SJSA1 (cell line): Measurements from ENCODE around the gene LOXL4. TPM values are rescaled to one million over a fixed set of nuclear protein-coding genes. Genes with fewer than 3 reads are reported as not detected.

Experiments used
- DNase-seq, 2 experiments: peaks; one replicate each; pipeline ENCODE4 v3.0.0-alpha.2; 2015 to 2020; ENCODE audit warnings: low spot score in 2 of 2, low read depth in 1 of 2
- H3K27ac ChIP-seq: fragments of 250-450 bp; sonication (Bioruptor Pico); 2 replicates; pipeline ENCODE4 v1.5.1; 2020; ENCODE audit warnings: mild to moderate bottlenecking, moderate library complexity
- H3K27me3 ChIP-seq: fragments of 250-450 bp; sonication (Bioruptor Pico); replicated peaks from 2 replicates; pipeline ENCODE4 v1.5.1; 2020; ENCODE audit warnings: mild to moderate bottlenecking, moderate library complexity
- H3K36me3 ChIP-seq: fragments of 250-450 bp; sonication (Bioruptor Pico); 2 replicates; pipeline ENCODE4 v1.5.1; 2020; ENCODE audit warnings: mild to moderate bottlenecking
- H3K4me1 ChIP-seq: fragments of 250-450 bp; sonication (Bioruptor Pico); replicated peaks from 2 replicates; pipeline ENCODE4 v1.6.1; 2021; ENCODE audit warnings: mild to moderate bottlenecking
- H3K4me3 ChIP-seq: fragments of 250-450 bp; sonication (Bioruptor Pico); 2 replicates; pipeline ENCODE4 v1.5.1; 2020; ENCODE audit warnings: mild to moderate bottlenecking
- H3K9me3 ChIP-seq: fragments of 250-450 bp; sonication (Bioruptor Pico); replicated peaks from 2 replicates; pipeline ENCODE4 v1.5.1; 2020; ENCODE audit warnings: mild to moderate bottlenecking
- total RNA-seq: library from RNA; depleted of rRNA; stranded (reverse); fragments of >200 nt; shearing (Covaris generic); gene quantifications from 2 replicates; pipeline ENCODE4 v1.2.3, GENCODE V29; 2014; rRNA removed

The LOXL4 gene
- 0.55 TPM in 1 of 2 replicates, not detected in the other for total RNA-seq

DNA sequence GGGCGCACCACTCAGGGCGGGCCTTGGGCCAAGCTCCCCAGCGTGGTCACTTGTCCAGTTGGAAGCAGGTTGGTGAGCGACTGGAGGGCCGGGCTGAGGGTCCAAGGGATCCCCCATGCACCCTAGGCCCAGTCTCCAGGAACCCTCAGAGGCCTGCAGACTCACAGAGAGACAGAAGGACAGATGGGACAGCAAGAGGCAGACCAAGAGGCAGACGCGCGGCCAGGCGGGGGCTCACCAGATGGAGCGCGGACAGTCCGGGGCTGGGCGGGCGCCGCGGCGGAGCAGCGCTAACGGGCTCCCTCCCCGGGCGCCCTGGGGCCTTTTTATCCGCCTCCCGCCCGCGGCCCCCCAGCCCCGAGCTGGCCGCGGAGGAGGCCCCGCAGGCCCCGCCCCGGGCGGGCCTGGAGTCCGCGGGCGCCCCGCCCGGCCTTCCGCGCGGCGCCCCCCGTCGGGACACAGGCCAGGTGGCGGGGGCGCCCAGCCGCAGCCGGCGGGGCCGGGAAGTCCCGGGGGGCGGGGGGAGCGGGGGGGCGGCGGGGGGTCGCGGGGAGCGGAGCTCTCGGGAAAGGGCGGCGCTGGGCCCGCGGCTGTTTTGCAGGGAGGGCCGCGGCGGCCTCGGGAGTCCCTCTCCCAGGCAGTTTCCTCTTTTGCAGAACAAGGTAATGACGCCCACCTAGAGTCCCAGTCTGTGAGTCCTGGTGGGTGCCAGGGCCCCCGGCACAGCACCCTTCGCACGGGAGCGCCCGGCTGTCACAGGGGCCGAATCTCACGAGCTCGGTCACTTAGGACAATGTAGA, at the start of gene LOXL4:
LOXL4 (minus strand) TSS at position 301 of the 800 bp plus-strand sequence. CDS start 5,175 bp downstream, outside the sequence.
- Histone ChIP-seq H3K9me3 (no peaks in the 10 kb centered on the region), H3K4me3 (peak within 1 kb of the TSS; percentile 25), H3K36me3 (no peaks in the 10 kb centered on the region), H3K27ac (peak within 1 kb of the TSS; percentile 67), H3K27me3 (no peaks in the 10 kb centered on the region), H3K4me1 (peaks cover 23% of the 10 kb centered on the region)
- DNase-seq, result no peak

DNA sequence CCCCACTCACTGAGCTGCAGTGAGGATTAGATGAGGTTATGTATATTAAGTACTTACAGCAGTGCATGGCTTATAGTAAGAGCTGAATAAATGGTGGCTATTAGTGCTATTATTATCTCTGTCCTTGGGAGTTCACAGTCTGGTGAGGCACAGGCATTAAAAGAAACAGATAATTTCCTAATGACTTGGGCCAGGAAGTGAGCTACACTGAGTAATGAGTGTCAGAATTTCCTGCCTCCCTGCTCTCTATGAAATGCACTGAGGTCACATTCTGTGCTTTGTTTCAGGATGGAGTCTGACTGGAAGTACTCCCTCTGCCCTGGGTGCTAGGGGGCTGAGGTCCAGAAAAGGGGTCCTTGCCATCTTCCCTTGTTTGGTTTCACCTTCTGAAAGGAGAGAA, 48.7 kb upstream of the LOXL4 start:
- Histone ChIP-seq H3K27me3 (no peaks in the 10 kb centered on the region), H3K4me1 (peaks cover 9% of the 10 kb centered on the region), H3K4me3 (no peak overlapping the region), H3K27ac (no peak overlapping the region), H3K36me3 (no peaks in the 10 kb centered on the region), H3K9me3 (no peaks in the 10 kb centered on the region)
- peak in 1 of 2 experiments; percentile 11 for DNase-seq

GRCh38 chr10:98316170-98316569, 48.2 kb upstream of the LOXL4 start:
- Histone ChIP-seq H3K4me1 (peaks cover 9% of the 10 kb centered on the region), H3K27ac (no peak overlapping the region)
- DNase-seq, result no peak

DNA sequence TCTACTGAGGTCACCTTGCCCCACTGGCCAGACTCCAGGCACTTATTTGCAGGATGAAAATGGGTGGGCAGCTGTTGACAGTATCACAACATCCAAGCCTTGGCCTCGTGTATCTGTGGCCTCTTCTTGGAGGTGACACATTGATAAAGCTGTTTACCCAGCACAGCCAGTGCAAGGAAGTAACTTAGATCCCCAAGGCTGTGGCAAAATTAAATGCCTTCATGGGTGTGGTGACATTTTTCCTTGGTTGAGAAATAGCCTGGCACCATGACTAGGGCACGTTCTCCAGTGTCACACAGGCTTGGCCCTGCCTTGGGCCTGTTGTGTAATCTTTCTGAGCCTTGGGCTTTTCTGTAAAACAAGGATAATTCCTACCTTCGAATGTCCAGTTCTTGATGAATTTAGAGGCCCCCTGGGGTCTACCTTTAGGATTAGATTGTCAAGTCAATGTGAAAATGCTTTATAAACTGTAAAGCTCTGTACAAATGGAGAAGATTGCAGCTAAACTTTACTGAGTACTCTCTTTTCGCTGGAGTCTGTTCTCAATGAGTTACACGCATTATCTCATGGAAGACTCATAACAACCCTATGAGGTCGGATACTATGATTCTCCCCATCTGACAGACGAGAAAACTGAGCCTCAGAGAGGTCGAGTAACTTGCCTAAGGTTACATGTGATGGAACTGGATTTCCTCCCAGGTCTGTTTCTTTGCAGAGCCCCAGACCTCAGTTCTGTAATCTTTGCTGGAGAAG, 46.7 kb upstream of the LOXL4 start:
- no peak for DNase-seq
- Histone ChIP-seq H3K36me3 (no peaks in the 10 kb centered on the region), H3K27ac (no peak overlapping the region), H3K27me3 (no peaks in the 10 kb centered on the region), H3K9me3 (no peaks in the 10 kb centered on the region), H3K4me3 (no peak overlapping the region), H3K4me1 (peaks cover 9% of the 10 kb centered on the region)

More at GRCh38 chr10:98316170-98316569, 48.2 kb upstream of the LOXL4 start:
- Histone ChIP-seq H3K27me3 (no peaks in the 10 kb centered on the region), H3K9me3 (no peaks in the 10 kb centered on the region), H3K36me3 (no peaks in the 10 kb centered on the region), H3K4me3 (no peak overlapping the region)

DNA sequence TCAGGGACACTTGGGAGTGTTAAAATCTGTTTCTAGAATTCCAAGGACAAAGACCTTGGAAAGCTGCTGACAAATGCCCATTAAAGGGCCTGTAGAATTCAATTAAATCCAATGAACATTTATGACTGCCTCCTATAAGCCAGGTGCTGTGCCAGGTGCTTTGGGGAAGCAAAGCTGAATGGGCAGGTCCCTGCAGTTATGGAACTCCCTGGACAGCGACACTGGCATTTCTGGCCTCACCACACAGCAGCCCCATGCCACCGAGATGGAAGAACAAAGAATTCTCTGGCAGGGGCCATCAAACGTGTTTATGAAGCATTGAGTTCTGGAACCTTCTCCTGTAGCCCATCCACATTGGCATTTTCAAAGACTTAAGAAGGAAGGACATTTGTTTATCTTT, 45.6 kb upstream of the LOXL4 start:
- Histone ChIP-seq H3K36me3 (no peaks in the 10 kb centered on the region), H3K27me3 (no peaks in the 10 kb centered on the region), H3K4me1 (peaks cover 12% of the 10 kb centered on the region), H3K4me3 (no peak overlapping the region), H3K9me3 (no peaks in the 10 kb centered on the region), H3K27ac (no peak overlapping the region)
- no peak for DNase-seq

DNA sequence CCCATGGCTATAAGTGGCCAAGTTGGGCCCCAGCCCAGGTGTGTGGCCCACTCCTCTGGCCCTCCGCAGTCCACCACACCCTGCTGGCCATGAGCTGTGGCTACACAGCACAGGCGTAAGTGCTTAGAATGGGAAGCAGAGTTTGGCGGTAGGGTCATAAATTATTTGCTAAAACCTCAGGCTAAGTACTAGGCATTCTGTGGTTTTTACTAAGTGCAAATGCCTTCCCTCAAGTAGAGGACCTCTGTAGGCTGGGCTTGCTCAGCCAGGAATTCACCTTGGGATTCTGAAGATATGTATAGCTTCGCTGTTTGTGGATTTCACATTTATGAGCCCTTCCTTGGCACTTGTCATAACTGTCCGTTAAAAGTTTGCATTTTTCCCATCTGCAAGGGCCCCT, 44.8 kb upstream of the LOXL4 start:
- Histone ChIP-seq H3K4me3 (no peak overlapping the region), H3K27ac (no peak overlapping the region), H3K9me3 (no peaks in the 10 kb centered on the region), H3K27me3 (no peaks in the 10 kb centered on the region), H3K4me1 (peaks cover 12% of the 10 kb centered on the region), H3K36me3 (no peaks in the 10 kb centered on the region)
- DNase-seq, result no peak

DNA sequence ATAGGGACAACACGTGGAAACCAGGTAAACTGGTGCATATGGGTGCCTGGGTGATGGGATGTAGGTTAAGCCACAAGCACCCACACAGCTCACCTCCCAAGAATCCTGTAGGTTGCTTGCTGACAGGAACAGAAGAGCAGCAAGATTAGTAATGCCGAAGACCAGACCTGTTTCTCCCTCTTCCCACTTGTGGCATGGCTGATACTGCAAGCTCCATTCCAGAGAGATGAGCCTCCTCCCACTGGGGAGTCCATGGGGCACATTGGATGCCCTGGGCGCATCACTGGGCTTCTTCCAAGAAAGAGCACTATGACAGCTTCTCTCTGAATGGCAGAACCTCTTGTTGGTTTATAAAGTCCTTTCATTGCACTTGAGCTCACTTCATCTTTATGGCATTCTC, 44.4 kb upstream of the LOXL4 start:
- H3K27ac ChIP-seq, result no peak overlapping the region
- no peak overlapping the region for H3K4me3 ChIP-seq
- no peaks in the 10 kb centered on the region for H3K27me3 ChIP-seq
- H3K9me3 ChIP-seq, result no peaks in the 10 kb centered on the region
- no peak for DNase-seq
- H3K4me1 ChIP-seq, result peaks cover 12% of the 10 kb centered on the region
- H3K36me3 ChIP-seq, result no peaks in the 10 kb centered on the region

DNA sequence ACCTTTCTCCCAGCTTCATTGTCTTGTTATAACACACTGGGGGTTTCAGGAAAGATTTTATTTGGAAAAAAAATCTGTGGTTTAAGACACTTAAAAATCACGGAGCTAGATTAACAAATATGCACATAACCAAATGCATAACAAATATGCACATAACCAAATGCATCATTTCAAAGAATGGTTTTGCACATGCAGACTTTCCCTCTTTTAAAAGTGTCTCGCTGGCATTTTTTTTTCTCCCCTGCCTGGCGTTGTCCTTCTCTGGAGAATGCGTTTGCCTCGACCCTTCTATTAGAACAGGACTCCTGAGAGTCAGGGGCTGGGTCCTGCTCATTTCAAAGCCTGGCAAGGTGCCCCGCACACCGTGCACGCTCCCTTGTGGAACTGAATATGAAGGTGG, 42.7 kb upstream of the LOXL4 start:
- H3K4me1 ChIP-seq, result peaks cover 3% of the 10 kb centered on the region
- no peak overlapping the region for H3K27ac ChIP-seq
- H3K4me3 ChIP-seq, result no peak overlapping the region
- DNase-seq, result no peak
- no peaks in the 10 kb centered on the region for H3K9me3 ChIP-seq
- no peaks in the 10 kb centered on the region for H3K36me3 ChIP-seq
- no peaks in the 10 kb centered on the region for H3K27me3 ChIP-seq

DNA sequence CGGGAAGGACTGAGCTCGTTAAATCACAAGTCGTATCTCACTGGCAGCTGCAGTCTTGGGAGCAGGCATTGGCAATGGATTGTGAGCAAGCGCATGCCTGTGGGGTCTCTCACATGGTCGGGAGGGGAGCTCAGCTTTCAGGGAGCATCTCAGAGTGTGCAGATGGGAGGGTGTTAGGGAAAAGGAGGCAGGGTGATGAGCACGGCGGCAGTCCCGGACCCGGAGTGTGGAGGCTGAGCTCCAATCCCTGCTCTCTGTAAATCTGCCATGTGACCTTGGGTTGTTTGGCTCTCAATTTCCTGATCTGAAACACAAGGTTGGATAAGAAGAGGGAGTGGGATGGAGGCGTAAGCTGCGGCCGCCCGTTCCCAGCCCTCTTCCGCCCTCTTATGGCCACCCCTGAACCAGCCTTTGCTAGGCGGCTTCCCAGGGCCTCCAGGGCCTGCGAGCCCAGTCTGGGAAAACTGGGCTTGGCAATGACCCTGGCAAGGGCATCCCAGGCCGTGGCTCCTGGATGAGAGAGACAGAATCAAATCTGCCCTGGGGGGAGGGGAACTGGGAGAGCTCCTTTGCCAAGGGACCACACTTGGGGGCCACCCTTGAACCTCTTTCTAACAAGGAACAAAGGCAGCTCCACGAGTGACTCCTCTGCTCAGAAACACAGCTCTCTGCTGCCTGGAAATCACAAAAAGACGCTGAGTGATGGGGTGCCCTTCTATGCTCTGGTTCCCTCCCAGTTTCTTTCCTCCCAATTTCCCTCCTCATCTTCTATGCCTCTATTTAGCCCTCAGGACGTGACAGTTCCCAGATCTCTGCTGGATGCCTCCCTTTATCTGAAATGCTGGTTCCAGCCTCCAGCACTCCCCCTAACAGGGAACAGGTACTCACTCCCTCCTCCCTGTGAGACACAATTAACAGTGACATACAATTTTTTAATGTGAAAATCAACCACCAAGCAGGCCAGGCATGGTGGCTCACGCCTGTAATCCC, 41.7 kb upstream of the LOXL4 start:
- peaks cover 3% of the 10 kb centered on the region for H3K4me1 ChIP-seq
- H3K27ac ChIP-seq, result no peak overlapping the region
- peak; percentile 64 to 67 for DNase-seq
- H3K4me3 ChIP-seq, result no peak overlapping the region
- H3K9me3 ChIP-seq, result no peaks in the 10 kb centered on the region
- H3K36me3 ChIP-seq, result no peaks in the 10 kb centered on the region
- no peaks in the 10 kb centered on the region for H3K27me3 ChIP-seq

GRCh38 chr10:98308669-98309365, 40.8 kb upstream of the LOXL4 start:
- DNase-seq, result no peak
- Histone ChIP-seq H3K9me3 (no peaks in the 10 kb centered on the region), H3K27me3 (no peaks in the 10 kb centered on the region), H3K27ac (no peak overlapping the region), H3K36me3 (no peaks in the 10 kb centered on the region), H3K4me3 (no peak overlapping the region), H3K4me1 (peaks cover 3% of the 10 kb centered on the region)

GRCh38 chr10:98307916-98308541, 40.0 kb upstream of the LOXL4 start:
- H3K27ac ChIP-seq, result no peak overlapping the region
- no peaks in the 10 kb centered on the region for H3K36me3 ChIP-seq

DNA sequence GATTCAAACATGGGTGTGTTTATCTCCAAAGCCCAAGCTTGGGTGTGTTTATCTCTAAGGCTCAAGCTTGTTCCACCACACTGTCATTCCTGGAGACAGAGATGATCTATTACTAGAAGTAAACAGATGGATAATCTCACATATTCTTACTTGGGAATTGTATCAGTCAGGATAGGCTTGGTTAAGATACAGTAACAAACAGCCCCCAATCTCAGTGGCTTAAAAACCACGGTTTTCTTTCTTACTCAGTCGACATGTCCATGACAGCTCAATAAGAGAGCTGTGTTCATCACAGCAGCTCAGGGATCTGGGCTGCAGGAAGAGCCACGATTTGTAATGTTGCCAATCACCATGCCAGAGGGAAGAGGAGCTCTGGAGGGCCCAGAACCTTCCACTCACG, 38.5 kb upstream of the LOXL4 start:
- H3K27me3 ChIP-seq, result no peaks in the 10 kb centered on the region
- H3K4me3 ChIP-seq, result no peak overlapping the region
- H3K27ac ChIP-seq, result no peak overlapping the region
- peaks cover 3% of the 10 kb centered on the region for H3K4me1 ChIP-seq
- no peaks in the 10 kb centered on the region for H3K9me3 ChIP-seq
- DNase-seq, result no peak
- no peaks in the 10 kb centered on the region for H3K36me3 ChIP-seq

More at GRCh38 chr10:98307916-98308541, 40.0 kb upstream of the LOXL4 start:
- no peak overlapping the region for H3K4me3 ChIP-seq
- peaks cover 3% of the 10 kb centered on the region for H3K4me1 ChIP-seq
- no peak for DNase-seq
- no peaks in the 10 kb centered on the region for H3K27me3 ChIP-seq
- H3K9me3 ChIP-seq, result no peaks in the 10 kb centered on the region
